ENCODE data around the gene TGM2. TPM values are rescaled to one million over a fixed set of nuclear protein-coding genes. Genes with fewer than 3 reads are reported as not detected.

The TGM2 gene
- polyA plus RNA-seq, 2 of the 4 experiments (the other 2 are of a cell fraction): 173 to 441 TPM

- 88% methylated on average over 4 of the region's 4 CpGs for WGBS (ENCODE audit: missing lambda C conversion rate)
- ChIA-PET POLR2A (no interaction called here), CTCF (interaction anchor here (0.8 to 2.2 kb wide), 4 partner anchors 10 to 100 kb away, joined by 3 to 9 read pairs (median 5); no protein-coding TSS in a partner anchor)
- Histone ChIP-seq H3K4me2 (no peak overlapping the region), H3K4me3 (no peak overlapping the region), H3K4me1 (peaks cover 34% of the 10 kb centered on the region), H3K27ac (peak overlapping the region; percentile 24 to 69; a peak in 4 of 6 replicates), H3K9me3 (no peaks in the 10 kb centered on the region)
- TF ChIP-seq RAD21 (conservative IDR thresholded peaks at IDR 0.05 in 1 of 2, IDR thresholded peaks at IDR 0.05 in 1 of 2) (no peak), FOXS1 (CRISPR knock-in tag; IDR thresholded peaks at IDR 0.05) (no peak), SMC3 (IDR thresholded peaks at IDR 0.05) (no peak), NFE2L2 (conservative IDR thresholded peaks at IDR 0.05; ENCODE audit: low read length) (no peak), HOXA7 (CRISPR knock-in tag; IDR thresholded peaks at IDR 0.05) (no peak), POLR2AphosphoS2 (conservative IDR thresholded peaks at IDR 0.05; ENCODE audit: low read length) (no peak), HOXB5 (CRISPR knock-in tag; IDR thresholded peaks at IDR 0.05) (no peak)
- TF ChIP-seq, protein P1, sequence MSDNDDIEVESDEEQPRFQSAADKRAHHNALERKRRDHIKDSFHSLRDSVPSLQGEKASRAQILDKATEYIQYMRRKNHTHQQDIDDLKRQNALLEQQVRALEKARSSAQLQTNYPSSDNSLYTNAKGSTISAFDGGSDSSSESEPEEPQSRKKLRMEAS (IDR thresholded peaks at IDR 0.05): no peak
- TF ChIP-seq, protein P2, sequence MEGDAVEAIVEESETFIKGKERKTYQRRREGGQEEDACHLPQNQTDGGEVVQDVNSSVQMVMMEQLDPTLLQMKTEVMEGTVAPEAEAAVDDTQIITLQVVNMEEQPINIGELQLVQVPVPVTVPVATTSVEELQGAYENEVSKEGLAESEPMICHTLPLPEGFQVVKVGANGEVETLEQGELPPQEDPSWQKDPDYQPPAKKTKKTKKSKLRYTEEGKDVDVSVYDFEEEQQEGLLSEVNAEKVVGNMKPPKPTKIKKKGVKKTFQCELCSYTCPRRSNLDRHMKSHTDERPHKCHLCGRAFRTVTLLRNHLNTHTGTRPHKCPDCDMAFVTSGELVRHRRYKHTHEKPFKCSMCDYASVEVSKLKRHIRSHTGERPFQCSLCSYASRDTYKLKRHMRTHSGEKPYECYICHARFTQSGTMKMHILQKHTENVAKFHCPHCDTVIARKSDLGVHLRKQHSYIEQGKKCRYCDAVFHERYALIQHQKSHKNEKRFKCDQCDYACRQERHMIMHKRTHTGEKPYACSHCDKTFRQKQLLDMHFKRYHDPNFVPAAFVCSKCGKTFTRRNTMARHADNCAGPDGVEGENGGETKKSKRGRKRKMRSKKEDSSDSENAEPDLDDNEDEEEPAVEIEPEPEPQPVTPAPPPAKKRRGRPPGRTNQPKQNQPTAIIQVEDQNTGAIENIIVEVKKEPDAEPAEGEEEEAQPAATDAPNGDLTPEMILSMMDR (IDR thresholded peaks at IDR 0.05): no peak
- ATAC-seq (no peak), FAIRE-seq (no peak), DNase-seq (ENCODE audit: low read depth in 1 of 2, low spot score in 1 of 2) (no peak)
These were observed 44.5 kb downstream of the TGM2 start for GRCh38 chr20:38120625-38120988.

GRCh38 chr20:38119446-38119845 lies 45.6 kb downstream of the TGM2 start:
- ChIA-PET CTCF (interaction anchor here (1.0 to 2.2 kb wide), 4 partner anchors 62 to 211 kb away, joined by 3 to 9 read pairs (median 6); no protein-coding TSS in a partner anchor), POLR2A (no interaction called here)
- no peak overlapping the region for H3K4me2 ChIP-seq
- H3K4me3 ChIP-seq: no peak overlapping the region
- H3K9me3 ChIP-seq: no peaks in the 10 kb centered on the region
- WGBS (ENCODE audit: missing lambda C conversion rate): 90% methylated on average over 6 of the region's 6 CpGs
- H3K4me1 ChIP-seq: peaks cover 25% of the 10 kb centered on the region
- TF ChIP-seq PHF8 (IDR thresholded peaks at IDR 0.05; ENCODE audit: borderline replicate concordance, low read depth): no peak
- no peak for TF ChIP-seq ZSCAN20 (CRISPR knock-in tag; IDR thresholded peaks at IDR 0.05)
- no peak for TF ChIP-seq ATOH8 (CRISPR knock-in tag; IDR thresholded peaks at IDR 0.05; ENCODE audit: low read depth)
- no peak for TF ChIP-seq TFCP2L1 (CRISPR knock-in tag; IDR thresholded peaks at IDR 0.05)
- TF ChIP-seq HOXA7 (CRISPR knock-in tag; IDR thresholded peaks at IDR 0.05): no peak
- TF ChIP-seq HES2 (IDR thresholded peaks at IDR 0.05): no peak
- no peak for TF ChIP-seq SREBF2 (IDR thresholded peaks at IDR 0.05)
- TF ChIP-seq JUN (IDR thresholded peaks at IDR 0.05): no peak
- no peak for TF ChIP-seq ESRRA (IDR thresholded peaks at IDR 0.05; ENCODE audit: borderline replicate concordance, low read length)
- no peak for TF ChIP-seq FOSL2 (IDR thresholded peaks at IDR 0.05)
- TF ChIP-seq FOSL2 (CRISPR knock-in tag; IDR thresholded peaks at IDR 0.05): no peak
- TF ChIP-seq, protein P1 (IDR thresholded peaks at IDR 0.05): no peak
- no peak for TF ChIP-seq HMGXB4 (CRISPR knock-in tag; IDR thresholded peaks at IDR 0.05; ENCODE audit: borderline replicate concordance)
- TF ChIP-seq ELK1 (IDR thresholded peaks at IDR 0.05; ENCODE audit: low read depth, low read length): no peak
- no peak for TF ChIP-seq RAD21 (conservative IDR thresholded peaks at IDR 0.05 in 1 of 2, IDR thresholded peaks at IDR 0.05 in 1 of 2)
- no peak for TF ChIP-seq USF2 (IDR thresholded peaks at IDR 0.05)
- no peak for TF ChIP-seq KDM5A (IDR thresholded peaks at IDR 0.05)
- no peak for TF ChIP-seq KDM1A (IDR thresholded peaks at IDR 0.05; ENCODE audit: low read depth)
- TF ChIP-seq RARB (CRISPR knock-in tag; IDR thresholded peaks at IDR 0.05): no peak
- no peak for TF ChIP-seq CBX8 (IDR thresholded peaks at IDR 0.05)
- no peak for TF ChIP-seq FOXS1 (CRISPR knock-in tag; IDR thresholded peaks at IDR 0.05)
- ATAC-seq: no peak
- DNase-seq (ENCODE audit: low read depth in 1 of 2, low spot score in 1 of 2): no peak
- FAIRE-seq: no peak
- H3K27ac ChIP-seq: peak overlapping the region in 1 of 2 experiments; percentile 69; a peak in 3 of 6 replicates
